Activated B cell treated with CpG ODN at 0.5 μM for 24 hours (primary cell): ENCODE data around the gene NUDT2. TPM values are rescaled to one million over a fixed set of nuclear protein-coding genes. Genes with fewer than 3 reads are reported as not detected.
A peak's percentile ranks its signal among the peaks of the same experiment; 100 is the strongest.

Source experiments
- ATAC-seq: fragments of 200-7000 bp; cut with Tn5 transposase; one replicate; pipeline ENCODE4 v1.10.0; 2021; ENCODE audit warnings: low read depth, mild to moderate bottlenecking, moderate library complexity
- CTCF ChIA-PET: fragments of 350-600 bp; sonication (Branson Sonifier 250); formaldehyde crosslinking; loops from one replicate; lab custom pipeline; 2021; ENCODE audit warnings: antibody characterized with exemption; lab: Charles Lee
- POLR2A ChIA-PET: fragments of 350-600 bp; sonication (Branson Sonifier 250); formaldehyde crosslinking; loops from one replicate; lab custom pipeline; 2021; ENCODE audit warnings: antibody characterized with exemption; lab: Charles Lee
- DNase-seq: peaks from one replicate; pipeline ENCODE4 v3.0.0; 2022
- H3K27ac Mint-ChIP-seq: one replicate; pipeline ENCODE4 v1.8.0; 2020; ENCODE audit warnings: mixed read lengths
- H3K27me3 Mint-ChIP-seq: one replicate; pipeline ENCODE4 v1.8.0; 2021; ENCODE audit warnings: mixed read lengths
- H3K36me3 Mint-ChIP-seq: one replicate; pipeline ENCODE4 v1.8.0; 2021; ENCODE audit warnings: low read depth, mixed read lengths
- H3K4me1 Mint-ChIP-seq: one replicate; pipeline ENCODE4 v1.8.0; 2021; ENCODE audit warnings: mixed read lengths
- H3K4me3 Mint-ChIP-seq: one replicate; pipeline ENCODE4 v1.8.0; 2020; ENCODE audit warnings: mild to moderate bottlenecking, mixed read lengths
- H3K9me3 Mint-ChIP-seq: one replicate; pipeline ENCODE4 v1.8.0; 2020; ENCODE audit warnings: mixed read lengths
- CTCF ChIP-seq: fragments of 200-600 bp; IDR thresholded peaks from one replicate; pipeline ENCODE4 v1.8.0; 2022; ENCODE audit warnings: antibody characterized with exemption, mild to moderate bottlenecking
- intact Hi-C: fragments of 100-400 bp; cut with micrococcal nuclease; formaldehyde crosslinking; loops from one replicate; pipeline ENCODE4 v1.15.1; 2024
- total RNA-seq: library from RNA; stranded (reverse); gene quantifications from 2 replicates; pipeline ENCODE4 v1.2.3, GENCODE V29; 2022

NUDT2 gene
- total RNA-seq, 1 donor from 2014 or later, result 19.7 TPM

- intact Hi-C loops, result no loop called here
- POLR2A ChIA-PET, result no interaction called here
- no peaks in the 10 kb centered on the region for H3K27me3 Mint-ChIP-seq
- H3K27ac Mint-ChIP-seq, result no peak overlapping the region
- DNase-seq (no peak), ATAC-seq (no peak)
- peaks cover 2% of the 10 kb centered on the region for H3K36me3 Mint-ChIP-seq
- H3K4me1 Mint-ChIP-seq, result peaks cover 2% of the 10 kb centered on the region
- H3K4me3 Mint-ChIP-seq, result peak overlapping the region; percentile 44
- TF ChIP-seq CTCF, result no peak
- H3K9me3 Mint-ChIP-seq, result no peaks in the 10 kb centered on the region
- CTCF ChIA-PET, result interaction anchor here (0.9 kb wide), 1 partner anchor 39 kb away, joined by 3 read pairs; no protein-coding TSS in a partner anchor
These were observed 41.1 kb downstream of the NUDT2 start for GRCh38 chr9:34370335-34370969.

GRCh38 chr9:34370970-34371880 lies 41.9 kb downstream of the NUDT2 start:
- H3K4me3 Mint-ChIP-seq, result peak overlapping the region; percentile 44
- no peaks in the 10 kb centered on the region for H3K27me3 Mint-ChIP-seq
- intact Hi-C loops, result no loop called here
- DNase-seq (no peak), ATAC-seq (peak; percentile 42)
- TF ChIP-seq CTCF, result no peak
- POLR2A ChIA-PET, result no interaction called here
- CTCF ChIA-PET, result interaction anchor here (0.9 kb wide), 1 partner anchor 40 kb away, joined by 3 read pairs; no protein-coding TSS in a partner anchor
- H3K4me1 Mint-ChIP-seq, result peaks cover 10% of the 10 kb centered on the region
- no peak overlapping the region for H3K27ac Mint-ChIP-seq
- peaks cover 2% of the 10 kb centered on the region for H3K36me3 Mint-ChIP-seq
- no peaks in the 10 kb centered on the region for H3K9me3 Mint-ChIP-seq

GRCh38 chr9:34371886-34372466 lies 42.6 kb downstream of the NUDT2 start:
- ChIA-PET POLR2A (no interaction called here), CTCF (no interaction called here)
- H3K36me3 Mint-ChIP-seq, result peaks cover 2% of the 10 kb centered on the region

GRCh38 chr9:34372467-34373011 lies 43.2 kb downstream of the NUDT2 start:
- ChIA-PET CTCF (no interaction called here), POLR2A (no interaction called here)
- H3K4me1 Mint-ChIP-seq, result peaks cover 13% of the 10 kb centered on the region
- TF ChIP-seq CTCF, result no peak
- no peaks in the 10 kb centered on the region for H3K9me3 Mint-ChIP-seq
- intact Hi-C loops, result no loop called here
- DNase-seq, result no peak
- no peaks in the 10 kb centered on the region for H3K27me3 Mint-ChIP-seq
- H3K36me3 Mint-ChIP-seq, result peaks cover 2% of the 10 kb centered on the region
- no peak overlapping the region for H3K4me3 Mint-ChIP-seq
- ATAC-seq, result no peak
- no peak overlapping the region for H3K27ac Mint-ChIP-seq

More at GRCh38 chr9:34371886-34372466, 42.6 kb downstream of the NUDT2 start:
- ATAC-seq (no peak), DNase-seq (no peak)
- H3K27me3 Mint-ChIP-seq, result no peaks in the 10 kb centered on the region
- H3K4me1 Mint-ChIP-seq, result peaks cover 10% of the 10 kb centered on the region
- no peak for TF ChIP-seq CTCF
- H3K9me3 Mint-ChIP-seq, result no peaks in the 10 kb centered on the region
- no peak overlapping the region for H3K27ac Mint-ChIP-seq
- no peak overlapping the region for H3K4me3 Mint-ChIP-seq
- intact Hi-C loops, result no loop called here
